NCI-H526 (cell line): Measurements from ENCODE around the gene KIF1A.
A peak's percentile ranks its signal among the peaks of the same experiment; 100 is the strongest.
"Not testable (repeated sequence)": the region's sequence is repeated elsewhere in the genome, so short reads cannot be mapped to it uniquely, and the experiment has no call there.

Experiments used
- DNase-seq, 2 experiments: peaks; one replicate each; lab custom pipeline; 2025; lab: John Stamatoyannopoulos, UW

KIF1A gene

GRCh38 chr2:240685771-240686371 is 134.1 kb downstream of the KIF1A start:
- DNase-seq: peak; percentile 74 to 78

GRCh38 chr2:240683980-240684728 is 135.9 kb downstream of the KIF1A start:
- DNase-seq: not testable (repeated sequence)

- not testable (repeated sequence) for DNase-seq
Observed at GRCh38 chr2:240683329-240683979, 136.6 kb downstream of the KIF1A start.

DNA sequence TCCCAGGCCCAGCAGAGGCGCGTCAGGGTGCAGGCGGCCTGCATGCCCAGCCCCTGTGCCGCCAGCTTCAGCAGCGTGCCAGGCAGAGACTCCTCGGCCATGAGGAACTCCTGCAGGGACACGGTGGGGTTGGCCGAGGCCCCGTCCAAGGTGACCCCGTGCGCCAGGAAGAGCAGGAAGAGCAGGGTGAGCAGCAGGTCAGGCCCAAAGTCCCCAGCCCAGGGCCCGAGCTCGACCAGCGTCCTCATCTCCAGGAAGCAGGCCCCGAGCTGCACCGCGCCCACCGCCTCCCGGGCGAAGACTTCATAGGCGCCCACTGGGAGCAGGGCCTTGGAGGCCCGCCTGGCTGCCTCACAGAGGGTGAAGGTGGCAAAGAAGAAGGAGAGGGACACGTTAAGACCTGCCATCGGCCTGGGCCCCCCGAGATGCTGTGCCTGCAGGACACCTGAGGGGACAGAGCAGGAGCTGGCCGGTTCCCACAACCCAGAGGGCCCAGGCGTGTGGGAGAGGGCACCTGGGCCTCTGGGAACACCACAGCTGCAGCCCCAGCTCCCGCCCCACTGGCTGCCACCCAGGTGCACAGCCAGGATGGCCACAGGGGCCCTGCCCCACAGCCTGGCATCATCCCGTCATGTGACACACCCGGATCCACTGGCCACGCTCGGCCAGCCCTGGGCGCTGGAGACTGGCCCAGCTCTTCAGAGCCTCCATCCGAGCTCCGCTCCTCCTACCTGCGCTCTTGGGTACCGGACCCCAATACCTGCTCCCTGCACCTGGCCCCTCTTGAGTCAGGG is 137.4 kb downstream of the KIF1A start, which contains the start of gene AQP12B:
Gene AQP12B, minus strand, starts transcription at position 455 of the 794 bp plus-strand sequence. Its CDS starts 48 bp downstream, at position 407.
- DNase-seq: not testable (repeated sequence)

DNA sequence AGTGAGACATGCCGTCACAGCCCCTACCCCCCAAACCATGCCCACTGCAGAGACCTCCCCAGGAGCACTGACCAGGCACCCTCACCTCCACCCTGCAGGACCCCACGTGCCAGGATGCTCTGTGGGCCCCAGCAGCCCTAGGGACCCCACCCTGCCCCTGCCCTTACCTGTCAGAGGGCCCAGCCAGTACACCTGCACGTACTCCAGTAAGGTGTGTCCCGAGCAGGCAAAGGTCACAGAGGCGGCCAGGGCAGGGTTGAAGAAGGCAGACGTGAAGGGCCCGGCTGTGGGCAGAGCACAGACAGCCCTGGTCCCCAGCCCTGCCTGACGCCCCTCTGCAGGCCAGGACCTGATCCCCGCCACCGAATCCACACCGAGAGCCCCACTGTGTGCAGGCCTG is 139.8 kb downstream of the KIF1A start:
- not testable (repeated sequence) for DNase-seq

GRCh38 chr2:240678909-240679308 is 141.1 kb downstream of the KIF1A start:
- not testable (repeated sequence) for DNase-seq

- not testable (repeated sequence) for DNase-seq
Observed at GRCh38 chr2:240678043-240678442, 142.0 kb downstream of the KIF1A start.

- not testable (repeated sequence) for DNase-seq
Observed at GRCh38 chr2:240675345-240675744, 144.7 kb downstream of the KIF1A start.

GRCh38 chr2:240674461-240675184 is 145.4 kb downstream of the KIF1A start:
- DNase-seq: not testable (repeated sequence)

- no peak for DNase-seq
Observed at GRCh38 chr2:240672701-240673190, 147.3 kb downstream of the KIF1A start.

DNA sequence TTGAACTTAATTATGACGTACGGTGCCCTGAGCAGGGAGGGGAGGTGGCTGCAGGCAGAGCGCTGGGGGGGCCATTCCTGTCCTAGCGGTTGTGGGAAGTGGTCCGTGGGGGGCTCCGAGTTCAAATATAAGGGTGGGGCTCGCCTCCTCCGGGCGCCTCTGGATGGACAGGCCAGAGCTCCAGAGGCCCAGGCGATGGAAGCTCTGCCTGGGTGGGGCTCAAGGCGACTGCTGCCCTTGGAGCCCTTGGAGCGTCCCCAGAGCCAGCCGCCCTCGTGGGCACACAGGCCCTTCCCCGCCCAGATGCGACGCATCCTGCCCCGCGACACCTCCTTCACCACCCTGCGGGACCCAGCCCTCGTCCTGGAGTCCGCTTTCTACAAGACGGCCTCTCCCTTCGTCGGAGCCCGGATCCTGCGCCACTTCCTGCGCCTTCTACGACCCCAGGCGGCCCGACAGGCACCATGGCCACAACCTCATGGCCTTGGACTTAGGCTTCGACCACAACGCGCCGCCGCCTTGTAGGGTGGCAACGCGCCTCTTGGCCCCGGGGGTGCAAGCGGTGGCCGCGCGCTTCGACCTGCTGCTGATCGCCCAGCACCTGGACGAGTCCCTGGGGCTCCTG is 147.8 kb downstream of the KIF1A start:
- DNase-seq: no peak

DNA sequence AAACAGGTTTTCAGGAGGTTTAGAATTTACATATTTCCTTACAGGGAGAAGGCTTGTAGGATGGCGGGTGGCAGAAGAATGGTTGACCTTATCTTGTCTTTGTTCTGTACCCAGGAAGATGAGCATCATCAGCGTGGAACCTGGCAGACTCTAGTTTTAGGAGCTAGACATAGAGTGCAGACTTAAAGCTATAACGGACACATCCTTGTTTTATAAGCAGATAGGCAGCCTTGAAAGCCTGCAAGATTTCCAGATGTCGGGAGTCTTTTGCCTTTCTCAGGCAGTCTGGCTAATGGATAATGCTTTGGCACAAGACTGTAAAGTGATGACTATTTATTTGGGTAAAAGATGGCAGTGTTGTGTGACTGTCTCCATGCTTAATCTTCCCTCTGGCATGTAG is 149.1 kb downstream of the KIF1A start:
- no peak for DNase-seq

GRCh38 chr2:240670402-240670801 is 149.6 kb downstream of the KIF1A start:
- DNase-seq: no peak

DNA sequence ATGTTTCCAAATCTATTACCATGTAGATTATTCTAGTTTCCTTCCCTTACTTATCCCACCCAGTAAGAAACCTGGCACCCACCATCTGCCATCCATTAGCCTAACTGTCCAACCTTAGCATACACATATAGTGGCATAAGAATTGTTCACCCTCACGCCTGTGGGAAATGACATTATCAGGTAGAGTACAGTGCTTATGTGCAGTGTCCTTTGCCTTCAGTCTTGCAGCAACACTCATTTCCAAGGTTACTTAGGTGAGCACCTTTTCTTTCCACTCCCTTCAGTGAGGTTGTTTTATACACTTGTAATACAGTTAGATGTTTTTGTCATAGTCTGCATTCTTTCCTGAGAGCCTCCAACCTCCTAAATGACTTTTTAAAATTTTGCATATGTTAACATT is 155.4 kb downstream of the KIF1A start:
- no peak for DNase-seq
